Measurements from ENCODE around the gene SEMG1. TPM values are rescaled to one million over a fixed set of nuclear protein-coding genes. Genes with fewer than 3 reads are reported as not detected.

Gene SEMG1
- total and polyA plus RNA-seq, 2 of the 8 experiments (the other 6 are each of a cell fraction or from before 2014, with no cell fraction given), result 3.0 to 5.8 TPM

- TF ChIP-seq ATF2 (IDR thresholded peaks at IDR 0.05; ENCODE audit: low read length) (no peak), HDAC6 (IDR thresholded peaks at IDR 0.05; ENCODE audit: low read depth, low read length) (no peak), CHD2 (IDR thresholded peaks at IDR 0.05; ENCODE audit: low read length) (no peak), POLR2AphosphoS5 (IDR thresholded peaks at IDR 0.05; ENCODE audit: low read depth, low read length) (no peak), CREB1 (IDR thresholded peaks at IDR 0.05) (no peak), EGR1 (IDR thresholded peaks at IDR 0.05; ENCODE audit: borderline replicate concordance, low read depth, low read length) (no peak), TEAD4 (IDR thresholded peaks at IDR 0.05; ENCODE audit: low read depth, low read length) (no peak), KDM1A (IDR thresholded peaks at IDR 0.05; ENCODE audit: borderline replicate concordance, low read length) (no peak)
Observed at GRCh38 chr20:45221076-45221475, 14.2 kb downstream of the SEMG1 start, which contains the start of gene SEMG2 (continued).

Measured in H1 (cell line).